Neural cell (in vitro differentiated cells): ENCODE results near the gene HDAC4. TPM values are rescaled to one million over a fixed set of nuclear protein-coding genes. Genes with fewer than 3 reads are reported as not detected.

Experiments
- H2AFZ ChIP-seq: fragments of 200-600, 300-800 bp; sonication (generic), shearing (Covaris generic); 2 replicates; pipeline ENCODE4 v1.6.0; 2014; ENCODE audit warnings: low read depth, mild to moderate bottlenecking, antibody characterized with exemption, low read length, moderate library complexity
- H3F3A ChIP-seq: fragments of 200-600 bp; shearing (Covaris generic); 2 replicates; pipeline ENCODE4 v1.6.1; 2016; ENCODE audit warnings: mild to moderate bottlenecking, moderate library complexity, mixed read lengths, antibody characterized with exemption, low read length; ENCODE audit not compliant: insufficient read depth, poor library complexity, severe bottlenecking
- H3K27ac ChIP-seq: fragments of 200-600, 300-800 bp; sonication (generic), shearing (Covaris generic); 2 replicates; pipeline ENCODE4 v1.5.1; 2014; ENCODE audit warnings: mild to moderate bottlenecking, low read length, moderate library complexity
- H3K27me3 ChIP-seq: fragments of 300-800, 200-600 bp; sonication (generic), shearing (Covaris generic); 2 replicates; pipeline ENCODE4 v1.6.0; 2014; ENCODE audit warnings: mild to moderate bottlenecking, low read depth, low read length, moderate library complexity; ENCODE audit not compliant: insufficient read depth
- H3K36me3 ChIP-seq: fragments of 300-800, 200-600 bp; sonication (generic), shearing (Covaris generic); 2 replicates; pipeline ENCODE4 v1.5.1; 2014; ENCODE audit warnings: mild to moderate bottlenecking, antibody characterized with exemption, low read length, moderate library complexity; ENCODE audit not compliant: insufficient read depth
- H3K4me2 ChIP-seq: fragments of 300-800, 200-600 bp; sonication (generic), shearing (Covaris generic); 2 replicates; pipeline ENCODE4 v1.6.0; 2014; ENCODE audit warnings: mild to moderate bottlenecking, low read length
- H3K4me3 ChIP-seq: fragments of 300-800, 200-600 bp; sonication (generic), shearing (Covaris generic); 2 replicates; pipeline ENCODE4 v1.5.1; 2014; ENCODE audit warnings: mild to moderate bottlenecking, low read length, moderate library complexity
- H3K79me2 ChIP-seq: fragments of 200-600 bp; shearing (Covaris generic); replicated peaks from 2 replicates; pipeline ENCODE4 v1.6.0; 2014; ENCODE audit warnings: mild to moderate bottlenecking, low read length, moderate library complexity; ENCODE audit not compliant: insufficient read depth
- H3K9ac ChIP-seq: fragments of 300-800, 200-600 bp; sonication (generic), shearing (Covaris generic); 2 replicates; pipeline ENCODE4 v1.6.1; 2016; ENCODE audit warnings: mild to moderate bottlenecking, low read length, mixed read lengths
- H3K9me2 ChIP-seq: fragments of 200-600 bp; shearing (Covaris generic); 2 replicates; pipeline ENCODE4 v1.6.1; 2016; ENCODE audit warnings: mild to moderate bottlenecking, low read length, mixed read lengths; ENCODE audit not compliant: insufficient read depth
- H3K9me3 ChIP-seq: fragments of 200-600, 300-800 bp; sonication (generic), shearing (Covaris generic); 2 replicates; pipeline ENCODE4 v1.6.1; 2016; ENCODE audit warnings: mild to moderate bottlenecking, mixed run types, low read length, moderate library complexity, mixed read lengths
- H4K20me1 ChIP-seq: fragments of 200-600 bp; shearing (Covaris generic); 2 replicates; pipeline ENCODE4 v1.6.1; 2016; ENCODE audit warnings: mild to moderate bottlenecking, mixed run types; ENCODE audit not compliant: insufficient read depth
- EP300 ChIP-seq: fragments of 450-650 bp; conservative IDR thresholded peaks from 2 replicates; pipeline ENCODE4 v1.6.1; 2014; ENCODE audit warnings: antibody characterized with exemption, mild to moderate bottlenecking, moderate library complexity; ENCODE audit not compliant: poor library complexity, severe bottlenecking
- MXI1 ChIP-seq: fragments of 450-650 bp; conservative IDR thresholded peaks from 2 replicates; pipeline ENCODE4 v1.6.1; 2014; ENCODE audit warnings: antibody characterized with exemption, mild to moderate bottlenecking; ENCODE audit not compliant: poor library complexity, severe bottlenecking
- POLR2AphosphoS5 ChIP-seq: IDR thresholded peaks from 2 replicates; pipeline ENCODE4 v1.6.1; 2012
- RAD21 ChIP-seq: fragments of 450-650 bp; conservative IDR thresholded peaks from 2 replicates; pipeline ENCODE4 v1.6.1; 2014; ENCODE audit warnings: antibody characterized with exemption, mild to moderate bottlenecking, moderate library complexity
- REST ChIP-seq: IDR thresholded peaks from 2 replicates; pipeline ENCODE4 v1.6.1; 2012; ENCODE audit warnings: borderline replicate concordance
- SMC3 ChIP-seq: fragments of 450-650 bp; conservative IDR thresholded peaks from 2 replicates; pipeline ENCODE4 v1.6.1; 2014; ENCODE audit warnings: antibody characterized with exemption, mild to moderate bottlenecking, moderate library complexity; ENCODE audit not compliant: poor library complexity
- TAF1 ChIP-seq: IDR thresholded peaks from 2 replicates; pipeline ENCODE4 v1.6.1; 2012; ENCODE audit warnings: low read depth
- polyA plus RNA-seq: library from polyadenylated mRNA; depleted of rRNA; stranded (reverse); fragments of >200 nt; gene quantifications from 2 replicates; pipeline ENCODE4 v1.2.3, GENCODE V29; 2014
- TF ChIP-seq, protein P1 (sequence below): fragments of 450-650 bp; IDR thresholded peaks from 2 replicates; pipeline ENCODE4 v1.5.1; 2014; ENCODE audit warnings: antibody characterized with exemption, mild to moderate bottlenecking, moderate library complexity; ENCODE audit not compliant: poor library complexity, severe bottlenecking

HDAC4 gene
- polyA plus RNA-seq, 1 donor from 2014 or later = 3.4 TPM

DNA sequence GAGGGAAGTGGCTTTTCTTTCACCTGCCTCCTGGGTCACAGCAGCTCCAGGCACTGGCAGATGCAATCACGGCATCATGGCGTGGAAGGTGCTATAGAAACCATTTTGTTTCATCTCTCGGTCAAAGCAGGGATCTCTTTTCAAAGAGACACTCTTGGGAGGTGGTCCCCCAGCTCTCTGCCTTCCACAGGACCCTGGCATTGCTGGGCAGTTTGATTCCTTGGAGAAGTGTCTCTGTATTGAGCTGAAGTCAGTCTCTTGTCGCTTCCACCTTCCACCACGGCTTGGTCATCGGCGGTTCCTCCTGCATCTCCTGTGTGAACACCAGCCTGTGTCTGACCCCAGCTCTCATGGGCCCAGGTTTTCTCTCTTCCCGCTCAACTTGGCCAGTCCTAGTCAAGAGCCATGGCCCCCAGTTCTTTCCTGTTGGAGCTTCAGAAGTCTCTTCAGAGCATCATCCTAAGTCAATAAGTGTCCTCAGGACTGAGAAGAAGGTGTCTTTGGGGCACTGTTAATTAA is 42.3 kb upstream of the HDAC4 start:
- Histone ChIP-seq H3K4me2 (no peak overlapping the region), H3K4me3 (no peak overlapping the region), H3F3A (no peaks in the 10 kb centered on the region), H3K9ac (no peak overlapping the region), H3K9me3 (no peaks in the 10 kb centered on the region), H3K27me3 (no peaks in the 10 kb centered on the region), H2AFZ (no peak overlapping the region), H3K9me2 (no peaks in the 10 kb centered on the region), H4K20me1 (no peaks in the 10 kb centered on the region), H3K79me2 (no peaks in the 10 kb centered on the region), H3K27ac (no peak overlapping the region), H3K36me3 (no peaks in the 10 kb centered on the region)
- TF ChIP-seq RAD21 (no peak), REST (no peak), POLR2AphosphoS5 (no peak), TAF1 (no peak), MXI1 (no peak)

GRCh38 chr2:239442192-239442591 is 41.4 kb upstream of the HDAC4 start:
- no peak overlapping the region for H3K4me2 ChIP-seq
- H3K9ac ChIP-seq = no peak overlapping the region
- no peaks in the 10 kb centered on the region for H3F3A ChIP-seq
- H3K79me2 ChIP-seq = no peaks in the 10 kb centered on the region
- no peaks in the 10 kb centered on the region for H3K36me3 ChIP-seq
- H3K9me2 ChIP-seq = no peaks in the 10 kb centered on the region
- TF ChIP-seq, protein P1, sequence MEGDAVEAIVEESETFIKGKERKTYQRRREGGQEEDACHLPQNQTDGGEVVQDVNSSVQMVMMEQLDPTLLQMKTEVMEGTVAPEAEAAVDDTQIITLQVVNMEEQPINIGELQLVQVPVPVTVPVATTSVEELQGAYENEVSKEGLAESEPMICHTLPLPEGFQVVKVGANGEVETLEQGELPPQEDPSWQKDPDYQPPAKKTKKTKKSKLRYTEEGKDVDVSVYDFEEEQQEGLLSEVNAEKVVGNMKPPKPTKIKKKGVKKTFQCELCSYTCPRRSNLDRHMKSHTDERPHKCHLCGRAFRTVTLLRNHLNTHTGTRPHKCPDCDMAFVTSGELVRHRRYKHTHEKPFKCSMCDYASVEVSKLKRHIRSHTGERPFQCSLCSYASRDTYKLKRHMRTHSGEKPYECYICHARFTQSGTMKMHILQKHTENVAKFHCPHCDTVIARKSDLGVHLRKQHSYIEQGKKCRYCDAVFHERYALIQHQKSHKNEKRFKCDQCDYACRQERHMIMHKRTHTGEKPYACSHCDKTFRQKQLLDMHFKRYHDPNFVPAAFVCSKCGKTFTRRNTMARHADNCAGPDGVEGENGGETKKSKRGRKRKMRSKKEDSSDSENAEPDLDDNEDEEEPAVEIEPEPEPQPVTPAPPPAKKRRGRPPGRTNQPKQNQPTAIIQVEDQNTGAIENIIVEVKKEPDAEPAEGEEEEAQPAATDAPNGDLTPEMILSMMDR = no peak
- no peak for TF ChIP-seq SMC3
- no peak overlapping the region for H3K27ac ChIP-seq
- H2AFZ ChIP-seq = no peak overlapping the region
- no peaks in the 10 kb centered on the region for H3K27me3 ChIP-seq
- H3K9me3 ChIP-seq = no peaks in the 10 kb centered on the region
- H4K20me1 ChIP-seq = no peaks in the 10 kb centered on the region
- no peak overlapping the region for H3K4me3 ChIP-seq

GRCh38 chr2:239441261-239442078 is 40.6 kb upstream of the HDAC4 start:
- H3K9ac ChIP-seq = no peak overlapping the region
- H3K4me2 ChIP-seq = no peak overlapping the region
- no peaks in the 10 kb centered on the region for H3K79me2 ChIP-seq
- H3K27me3 ChIP-seq = no peaks in the 10 kb centered on the region
- no peaks in the 10 kb centered on the region for H3K9me2 ChIP-seq
- H3K9me3 ChIP-seq = no peaks in the 10 kb centered on the region
- H3K27ac ChIP-seq = no peak overlapping the region
- H3F3A ChIP-seq = no peaks in the 10 kb centered on the region
- H4K20me1 ChIP-seq = no peaks in the 10 kb centered on the region
- no peaks in the 10 kb centered on the region for H3K36me3 ChIP-seq
- H3K4me3 ChIP-seq = no peak overlapping the region
- TF ChIP-seq REST (no peak), TAF1 (no peak), EP300 (no peak), SMC3 (no peak), MXI1 (no peak)
- TF ChIP-seq, protein P1 = no peak
- H2AFZ ChIP-seq = no peak overlapping the region
